ENCODE measurements around the gene AQP2.

DNA sequence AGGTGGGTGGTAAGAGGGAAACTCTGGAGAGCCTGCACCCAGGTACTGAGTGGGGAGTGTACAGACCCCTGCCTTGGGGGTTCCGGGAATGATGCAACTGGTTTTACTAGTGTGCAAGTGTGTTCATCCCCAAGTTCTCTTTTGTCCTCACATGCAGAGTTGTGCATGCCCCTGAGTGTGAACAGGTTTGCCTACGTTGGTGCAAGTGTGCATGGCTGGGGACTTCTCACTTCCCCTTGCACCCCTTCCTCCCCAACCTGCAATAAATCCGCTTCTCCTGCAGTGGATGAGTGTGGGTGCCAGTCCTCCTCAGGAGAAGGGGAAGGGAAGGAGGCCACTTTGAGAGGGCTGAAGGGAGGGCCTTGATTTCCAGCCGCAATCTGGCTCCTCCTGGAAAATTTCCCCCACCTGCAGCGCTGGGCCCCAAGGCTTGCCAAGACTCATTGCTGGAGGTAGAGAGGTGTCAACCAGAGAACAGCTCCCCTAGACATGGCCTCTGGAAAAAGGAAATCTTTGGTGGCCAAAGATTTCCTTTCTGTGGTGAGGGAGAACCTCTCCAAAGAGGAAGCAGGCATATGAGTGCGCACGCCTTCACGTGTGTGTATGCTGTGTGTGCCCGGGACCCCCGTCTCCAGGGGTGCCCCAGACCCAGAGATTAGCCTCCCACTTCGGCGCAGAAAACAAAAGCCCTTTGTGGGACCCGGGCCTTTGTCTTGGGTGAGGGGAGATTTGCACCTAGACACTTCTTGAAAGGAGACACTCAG lies 5.5 kb downstream of the AQP2 start:
- TF ChIP-seq, protein P1, sequence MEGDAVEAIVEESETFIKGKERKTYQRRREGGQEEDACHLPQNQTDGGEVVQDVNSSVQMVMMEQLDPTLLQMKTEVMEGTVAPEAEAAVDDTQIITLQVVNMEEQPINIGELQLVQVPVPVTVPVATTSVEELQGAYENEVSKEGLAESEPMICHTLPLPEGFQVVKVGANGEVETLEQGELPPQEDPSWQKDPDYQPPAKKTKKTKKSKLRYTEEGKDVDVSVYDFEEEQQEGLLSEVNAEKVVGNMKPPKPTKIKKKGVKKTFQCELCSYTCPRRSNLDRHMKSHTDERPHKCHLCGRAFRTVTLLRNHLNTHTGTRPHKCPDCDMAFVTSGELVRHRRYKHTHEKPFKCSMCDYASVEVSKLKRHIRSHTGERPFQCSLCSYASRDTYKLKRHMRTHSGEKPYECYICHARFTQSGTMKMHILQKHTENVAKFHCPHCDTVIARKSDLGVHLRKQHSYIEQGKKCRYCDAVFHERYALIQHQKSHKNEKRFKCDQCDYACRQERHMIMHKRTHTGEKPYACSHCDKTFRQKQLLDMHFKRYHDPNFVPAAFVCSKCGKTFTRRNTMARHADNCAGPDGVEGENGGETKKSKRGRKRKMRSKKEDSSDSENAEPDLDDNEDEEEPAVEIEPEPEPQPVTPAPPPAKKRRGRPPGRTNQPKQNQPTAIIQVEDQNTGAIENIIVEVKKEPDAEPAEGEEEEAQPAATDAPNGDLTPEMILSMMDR (IDR thresholded peaks at IDR 0.05) = no peak
- no peak for TF ChIP-seq POLR2A (IDR thresholded peaks at IDR 0.05)
